Large intestine (tissue), 3 donors: ENCODE measurements around the gene KCNQ1. TPM values are rescaled to one million over a fixed set of nuclear protein-coding genes. Genes with fewer than 3 reads are reported as not detected.
A peak's percentile ranks its signal among the peaks of the same experiment; 100 is the strongest.

ENCODE experiments used
- DNase-seq, 2 donors: peaks; one replicate each; pipeline versions ENCODE4 v3.0.0 to v3.0.0-alpha.2; 2013
- H3K27ac ChIP-seq: one replicate; pipeline ENCODE4 v1.5.1; 2013; ENCODE audit warnings: low read length
- H3K27me3 ChIP-seq: 2 replicates; pipeline ENCODE4 v1.6.1; 2013; ENCODE audit warnings: low read length; ENCODE audit not compliant: control insufficient read depth, insufficient read depth
- H3K36me3 ChIP-seq: 2 replicates; pipeline ENCODE4 v1.6.1; 2013; ENCODE audit warnings: low read length; ENCODE audit not compliant: control insufficient read depth, insufficient read depth
- H3K4me1 ChIP-seq: one replicate; pipeline ENCODE4 v1.6.1; 2013; ENCODE audit warnings: low read length; ENCODE audit not compliant: control insufficient read depth, insufficient read depth
- H3K4me3 ChIP-seq: one replicate; pipeline ENCODE4 v1.5.1; 2013; ENCODE audit warnings: low read length
- H3K9me3 ChIP-seq: one replicate; pipeline ENCODE4 v1.6.1; 2013; ENCODE audit warnings: mild to moderate bottlenecking, low read depth, low read length, moderate library complexity; ENCODE audit not compliant: control insufficient read depth
- WGBS: methylation state at CpG from one replicate; pipeline ENCODE4 v1.1.5; 2013; ENCODE audit warnings: low lambda C conversion rate; ENCODE audit not compliant: insufficient coverage; 5-methylcytosine and 5-hydroxymethylcytosine counted together
- polyA plus RNA-seq: library from polyadenylated mRNA; unstranded; fragments of 120-200 nt; gene quantifications from one replicate; pipeline ENCODE4 v1.2.1, GENCODE V29; 2013

KCNQ1 gene
- polyA plus RNA-seq, 1 donor: 19.5 TPM

DNA sequence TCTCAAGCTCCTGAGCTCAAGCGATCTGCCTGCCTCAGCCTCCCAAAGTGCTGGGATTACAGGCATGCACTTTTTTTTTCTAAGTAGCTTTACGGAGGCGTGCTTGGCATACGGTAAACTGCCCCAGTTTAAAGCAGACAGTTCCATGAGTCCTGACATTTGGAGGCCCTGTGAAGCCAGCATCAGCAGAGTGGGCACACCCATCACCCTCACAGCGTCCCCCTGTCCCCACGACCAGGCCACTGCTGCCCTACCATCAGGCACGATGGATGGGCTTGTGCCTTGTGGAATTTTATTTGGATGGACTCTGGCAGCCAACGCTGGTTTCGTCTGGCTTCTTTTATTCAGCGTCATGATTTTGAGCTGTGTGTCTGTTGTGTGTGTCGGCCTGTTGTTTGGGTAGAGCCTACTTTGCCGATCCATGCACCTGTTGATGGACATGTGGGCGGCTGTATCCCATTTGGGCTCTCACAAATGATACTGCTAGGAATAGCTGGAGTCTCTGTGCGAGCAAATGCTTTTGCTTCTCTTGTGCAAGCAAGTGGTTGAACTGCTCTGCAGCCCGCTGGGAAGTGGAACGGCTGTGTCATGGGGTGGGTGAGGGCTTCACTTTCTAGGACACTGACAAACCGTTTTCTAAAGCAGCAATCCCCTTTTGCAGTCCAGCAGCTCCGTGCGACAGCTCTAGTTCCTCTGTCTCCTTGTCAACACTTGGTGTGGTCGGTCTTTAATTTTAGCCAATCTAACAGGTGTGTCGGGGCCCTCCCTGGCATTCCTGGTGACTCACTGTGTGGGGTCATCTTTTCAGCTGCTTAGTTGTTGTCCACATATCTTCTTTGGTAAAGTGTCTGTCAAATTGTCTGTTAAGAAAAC, 23.8 kb downstream of the KCNQ1 start:
- no CpG with 5 or more reads among the region's 21 CpGs for WGBS
- Histone ChIP-seq H3K4me1 (peaks cover 7% of the 10 kb centered on the region), H3K9me3 (no peaks in the 10 kb centered on the region), H3K27me3 (no peaks in the 10 kb centered on the region), H3K36me3 (no peaks in the 10 kb centered on the region), H3K27ac (no peak overlapping the region), H3K4me3 (no peak overlapping the region)
- no peak for DNase-seq

DNA sequence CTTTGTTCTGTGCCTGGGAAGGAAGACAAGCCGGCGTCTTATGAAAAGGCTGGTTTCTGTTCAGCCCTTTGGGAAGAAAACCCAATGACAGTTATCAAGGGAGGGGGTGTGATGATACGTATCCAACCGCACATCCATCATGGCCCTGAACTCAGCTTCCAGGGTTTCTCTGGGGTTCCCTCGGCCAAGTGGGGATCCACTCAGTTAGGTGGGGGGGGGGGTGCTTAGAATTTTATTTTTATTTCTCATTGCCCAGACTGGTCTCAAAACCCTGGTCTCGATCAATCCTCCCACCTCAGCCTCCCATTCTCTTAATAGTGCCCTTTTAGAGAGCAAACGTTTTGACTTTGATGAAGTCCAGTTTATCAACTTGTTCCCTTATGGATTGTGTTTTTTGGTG, 25.7 kb downstream of the KCNQ1 start:
- H3K36me3 ChIP-seq: no peaks in the 10 kb centered on the region
- no peaks in the 10 kb centered on the region for H3K9me3 ChIP-seq
- no peak for DNase-seq
- H3K4me3 ChIP-seq: no peak overlapping the region
- H3K4me1 ChIP-seq: peaks cover 15% of the 10 kb centered on the region
- H3K27ac ChIP-seq: no peak overlapping the region
- WGBS: no CpG with 5 or more reads among the region's 7 CpGs
- no peaks in the 10 kb centered on the region for H3K27me3 ChIP-seq

DNA sequence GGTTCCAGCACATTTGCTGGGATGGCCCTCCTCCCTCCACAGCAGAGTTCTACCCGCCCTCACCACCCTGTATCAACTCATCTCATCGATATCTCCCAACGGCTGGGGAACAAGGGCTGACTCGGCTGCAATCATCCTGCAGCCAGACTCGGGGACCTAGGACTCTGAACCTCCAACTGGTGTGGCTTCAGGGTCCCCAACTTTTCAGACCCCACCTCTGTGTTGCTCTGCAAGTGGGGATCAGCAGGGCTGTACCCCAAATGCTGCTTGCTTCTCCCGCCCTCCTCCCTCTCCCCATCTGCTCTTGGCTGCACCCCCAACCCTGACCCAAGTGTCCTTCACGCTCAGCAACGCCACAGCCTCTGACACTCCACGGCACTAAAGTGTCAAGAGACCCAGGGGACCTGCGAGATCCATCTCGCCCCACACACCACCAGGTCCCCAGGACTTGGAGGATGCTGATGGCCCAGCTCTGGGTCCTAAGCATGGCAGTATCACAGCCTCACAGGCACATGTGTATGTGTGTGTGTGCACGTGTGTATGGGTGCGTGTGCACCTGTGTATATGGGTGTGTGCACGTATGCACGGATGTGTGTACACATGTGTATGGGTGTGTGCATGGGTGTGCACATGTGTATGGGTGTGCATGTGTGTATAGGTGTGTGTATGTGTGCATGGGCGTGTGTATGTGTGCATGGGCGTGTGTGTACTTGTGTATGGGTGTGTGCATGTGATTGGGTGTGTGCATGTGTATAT, 26.4 kb downstream of the KCNQ1 start:
- DNase-seq: no peak
- Histone ChIP-seq H3K4me1 (peaks cover 15% of the 10 kb centered on the region), H3K27me3 (no peaks in the 10 kb centered on the region), H3K36me3 (no peaks in the 10 kb centered on the region), H3K4me3 (no peak overlapping the region), H3K9me3 (no peaks in the 10 kb centered on the region), H3K27ac (no peak overlapping the region)
- WGBS: 100% methylated on average over 1 of the region's 17 CpGs

DNA sequence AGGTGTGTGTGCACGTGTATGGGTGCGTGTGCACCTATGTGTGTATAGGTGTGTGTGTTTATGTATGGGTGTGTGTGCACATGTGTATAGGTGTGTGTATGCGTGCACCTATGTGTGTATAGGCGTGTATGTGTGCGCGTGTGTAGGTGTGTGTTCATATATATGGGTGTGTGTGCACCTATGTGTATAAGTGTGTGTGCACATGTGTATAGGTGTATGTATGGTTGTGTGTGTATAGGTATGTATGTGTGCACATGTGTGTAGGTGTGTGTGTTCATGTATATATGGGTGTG, 26.9 kb downstream of the KCNQ1 start:
- Histone ChIP-seq H3K27ac (no peak overlapping the region), H3K27me3 (no peaks in the 10 kb centered on the region), H3K4me3 (no peak overlapping the region), H3K36me3 (no peaks in the 10 kb centered on the region), H3K9me3 (no peaks in the 10 kb centered on the region), H3K4me1 (peaks cover 15% of the 10 kb centered on the region)
- no CpG with 5 or more reads among the region's 6 CpGs for WGBS
- DNase-seq: no peak

DNA sequence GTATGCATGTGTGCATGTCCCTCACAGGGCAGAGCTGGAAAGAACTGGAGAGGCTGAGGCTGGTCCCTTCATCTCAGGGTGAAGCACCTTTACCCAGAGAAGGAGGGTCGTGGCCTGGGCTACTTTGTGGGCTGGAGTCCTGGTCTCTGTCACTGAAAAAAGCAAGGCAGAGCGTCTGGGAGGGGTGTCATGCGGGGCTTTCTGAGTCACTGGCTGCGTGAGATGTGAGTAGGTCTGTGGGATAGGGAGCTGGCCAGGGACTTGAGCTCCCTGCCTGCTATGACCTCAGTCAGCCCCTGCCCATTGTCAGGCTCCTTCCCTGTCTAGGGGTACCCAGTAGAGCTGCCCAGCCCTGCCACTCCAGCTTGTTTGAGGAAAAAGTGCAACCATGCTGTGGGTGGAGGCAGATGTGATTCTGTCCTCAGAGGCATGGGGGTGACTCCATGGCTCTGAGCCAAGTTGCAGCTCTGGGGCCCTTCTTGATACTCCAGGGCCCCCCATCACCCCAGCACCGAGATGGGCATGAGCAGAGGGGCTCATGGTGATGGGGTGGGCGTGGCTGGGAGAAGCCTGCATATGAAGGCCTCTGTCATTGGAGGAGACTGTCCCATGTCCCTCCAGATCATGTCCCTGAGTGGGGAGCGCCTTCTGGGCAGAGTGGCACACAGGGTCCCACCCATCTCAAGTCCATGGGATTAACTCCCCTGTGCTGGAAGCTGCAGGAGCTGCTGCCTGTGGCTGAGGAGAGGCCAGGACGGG, 27.8 kb downstream of the KCNQ1 start:
- Histone ChIP-seq H3K27me3 (no peaks in the 10 kb centered on the region), H3K4me3 (no peak overlapping the region), H3K36me3 (no peaks in the 10 kb centered on the region), H3K9me3 (no peaks in the 10 kb centered on the region), H3K27ac (no peak overlapping the region), H3K4me1 (peaks cover 15% of the 10 kb centered on the region)
- no peak for DNase-seq
- WGBS: no CpG with 5 or more reads among the region's 8 CpGs

DNA sequence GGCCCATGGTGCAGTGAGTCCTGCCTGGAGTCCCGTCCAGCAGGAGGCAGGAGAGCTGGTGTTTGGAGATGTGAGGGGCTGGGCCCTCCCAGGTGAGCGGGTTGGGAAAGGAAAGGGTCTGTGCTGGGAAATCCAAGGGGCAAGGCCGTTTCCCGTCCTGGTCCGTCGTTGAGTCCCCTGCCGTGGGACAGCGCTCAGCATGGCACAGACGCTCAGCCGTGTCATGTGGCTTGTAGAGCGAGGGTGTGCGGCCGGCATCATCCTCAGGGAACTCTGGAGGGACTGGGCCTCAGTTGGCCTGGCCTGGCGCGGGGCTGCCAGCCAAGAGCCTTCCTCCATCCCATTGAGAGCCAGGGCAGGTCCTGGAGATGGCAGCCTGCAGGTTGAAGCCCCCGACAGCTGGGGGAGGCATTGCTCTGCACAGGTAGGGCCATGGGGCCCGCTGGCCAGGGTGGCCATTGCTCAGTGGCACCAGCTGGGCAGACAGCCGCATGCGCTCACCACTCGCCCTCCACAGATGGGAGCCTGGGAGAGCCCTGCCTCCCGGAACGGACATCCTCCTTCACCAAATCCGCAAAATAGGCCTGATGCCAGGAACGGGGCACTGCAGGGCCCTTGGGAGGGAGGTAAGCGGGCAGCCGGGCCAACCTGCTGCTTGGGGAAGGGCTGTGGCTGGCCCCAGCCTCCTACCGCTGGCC, 28.7 kb downstream of the KCNQ1 start:
- no peak overlapping the region for H3K4me3 ChIP-seq
- peaks cover 15% of the 10 kb centered on the region for H3K4me1 ChIP-seq
- no peak overlapping the region for H3K27ac ChIP-seq
- DNase-seq: no peak
- H3K9me3 ChIP-seq: no peaks in the 10 kb centered on the region
- no CpG with 5 or more reads among the region's 27 CpGs for WGBS
- no peaks in the 10 kb centered on the region for H3K36me3 ChIP-seq
- no peaks in the 10 kb centered on the region for H3K27me3 ChIP-seq

DNA sequence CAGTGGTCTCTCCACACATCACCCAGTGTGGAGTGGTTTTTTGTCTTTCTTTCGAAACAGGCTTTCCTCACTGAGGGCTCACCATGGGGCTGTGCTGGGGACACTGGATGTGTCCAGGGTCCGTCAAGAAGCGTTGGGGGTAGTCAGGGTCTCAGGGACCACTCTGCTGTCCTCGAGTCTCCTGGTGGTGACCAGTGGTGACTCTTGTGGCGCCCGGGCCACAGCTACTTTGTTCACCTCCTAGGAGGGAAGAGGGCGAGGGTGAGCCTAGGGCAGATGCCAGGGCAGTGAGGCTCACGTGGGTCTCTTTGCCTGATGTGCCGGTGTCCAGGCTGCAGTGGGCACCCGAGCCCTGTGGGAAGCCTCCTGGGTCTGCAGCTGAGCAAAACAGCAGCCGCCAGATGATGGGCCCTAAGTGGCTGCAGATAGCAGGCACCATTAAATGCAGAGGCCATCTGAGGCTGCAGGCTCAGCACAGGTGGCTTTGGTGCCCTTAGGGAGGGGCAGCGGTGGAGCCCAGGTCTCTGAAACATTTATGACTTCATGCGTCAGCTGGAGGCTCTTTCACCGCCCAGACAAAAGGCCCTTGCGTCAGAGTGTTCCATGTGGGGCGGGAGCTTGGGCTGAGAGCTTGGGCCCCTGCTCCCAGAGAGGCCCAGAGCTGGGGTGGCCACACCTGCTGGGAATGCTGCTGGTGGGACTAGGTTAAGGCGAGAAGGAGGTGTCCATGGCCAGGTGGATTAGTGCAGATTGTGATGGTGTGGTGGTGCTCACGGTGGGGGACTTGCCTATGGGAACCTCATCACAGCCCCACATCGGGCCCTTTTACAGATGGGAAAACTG, 29.5 kb downstream of the KCNQ1 start:
- H3K27ac ChIP-seq: no peak overlapping the region

DNA sequence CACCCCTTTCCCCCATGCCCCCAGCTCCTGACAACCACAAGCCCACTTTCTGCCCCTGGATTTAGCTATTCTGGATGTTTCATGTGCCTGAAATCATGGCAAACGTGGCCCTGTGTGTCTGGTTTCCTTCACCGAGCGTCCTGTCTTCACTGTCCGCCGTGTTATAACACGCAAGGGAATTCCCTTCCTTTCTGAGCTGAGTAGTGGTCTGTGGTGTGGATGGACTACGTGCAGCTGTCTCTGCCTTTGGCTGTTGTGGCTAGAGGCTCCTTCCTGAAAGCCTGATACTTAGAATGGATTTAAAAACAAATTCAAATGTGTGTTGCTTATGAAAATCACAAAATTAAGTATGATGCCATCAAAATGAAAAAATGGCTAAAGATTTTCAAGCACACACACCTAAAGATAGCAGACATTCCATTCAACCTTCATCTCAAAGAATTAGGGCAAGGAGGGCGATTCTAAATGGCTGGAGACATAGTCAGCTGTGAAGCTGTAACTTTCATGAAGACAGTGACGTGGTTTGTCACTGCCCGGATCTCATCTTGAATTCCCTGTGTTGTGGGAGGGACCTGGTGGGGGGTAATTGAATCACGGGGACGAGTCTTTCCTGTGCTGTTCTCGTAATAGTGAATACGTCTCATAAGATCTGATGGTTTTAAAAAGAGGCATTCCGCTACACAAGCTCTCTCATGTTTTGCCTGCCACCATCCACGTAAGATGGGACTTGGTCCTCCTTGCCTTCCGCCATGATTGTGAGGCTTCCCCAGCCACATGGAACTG, 30.5 kb downstream of the KCNQ1 start:
- no peaks in the 10 kb centered on the region for H3K27me3 ChIP-seq
- peaks cover 5% of the 10 kb centered on the region for H3K9me3 ChIP-seq
- H3K27ac ChIP-seq: no peak overlapping the region

More for the DNA sequence above, 29.5 kb downstream of the KCNQ1 start:
- Histone ChIP-seq H3K27me3 (no peaks in the 10 kb centered on the region), H3K36me3 (no peaks in the 10 kb centered on the region), H3K4me1 (peaks cover 15% of the 10 kb centered on the region), H3K4me3 (no peak overlapping the region), H3K9me3 (peaks cover 2% of the 10 kb centered on the region)
- WGBS: no CpG with 5 or more reads among the region's 19 CpGs
- peak; percentile 95 to 98 for DNase-seq

DNA sequence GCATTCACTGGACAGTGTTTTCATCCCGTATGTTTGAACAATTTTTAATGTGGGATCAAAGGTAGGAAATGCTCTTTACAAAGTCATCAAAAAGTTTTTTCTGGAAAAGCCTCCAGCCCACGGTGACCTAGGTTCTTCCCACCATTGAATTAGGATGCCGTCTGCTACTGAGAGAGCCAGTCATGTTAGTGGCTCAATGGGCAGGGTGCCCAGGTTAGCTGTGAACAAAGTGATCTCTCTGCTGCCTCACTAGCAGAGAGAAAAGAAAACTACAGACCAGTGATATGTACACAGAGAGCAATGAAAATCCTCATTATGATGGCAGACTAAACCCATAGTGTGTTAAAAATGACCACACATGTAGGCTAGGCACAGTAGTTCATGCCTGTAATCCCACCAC, 32.4 kb downstream of the KCNQ1 start:
- peaks cover 5% of the 10 kb centered on the region for H3K9me3 ChIP-seq
- 100% methylated on average over 1 of the region's 3 CpGs for WGBS

More for the DNA sequence above, 30.5 kb downstream of the KCNQ1 start:
- Histone ChIP-seq H3K36me3 (no peaks in the 10 kb centered on the region), H3K4me3 (no peak overlapping the region), H3K4me1 (peaks cover 15% of the 10 kb centered on the region)
- no peak for DNase-seq
- WGBS: 100% methylated on average over 1 of the region's 17 CpGs

More for the DNA sequence above, 32.4 kb downstream of the KCNQ1 start:
- Histone ChIP-seq H3K36me3 (no peaks in the 10 kb centered on the region), H3K4me3 (no peak overlapping the region), H3K27ac (no peak overlapping the region), H3K4me1 (peaks cover 15% of the 10 kb centered on the region), H3K27me3 (no peaks in the 10 kb centered on the region)
- DNase-seq: no peak
